Esophagus muscularis mucosa (tissue), 4 donors: Measurements from ENCODE around the gene TUBA3E.
"Not testable (repeated sequence)": the region's sequence is repeated elsewhere in the genome, so short reads cannot be mapped to it uniquely, and the experiment has no call there.

Experiments used
- CTCF ChIP-seq, 3 experiments: fragments of 200-600 bp in 2 of 3; fragments of 450-650 bp in 1 of 3; sonication (generic) in 2 of 3; IDR thresholded peaks; one replicate each; pipeline ENCODE4 v1.5.1; 2017 to 2019; ENCODE audit warnings: antibody characterized with exemption in 3 of 3, mild to moderate bottlenecking in 2 of 3, moderate library complexity in 1 of 3
- EP300 ChIP-seq: sonication (generic); formaldehyde crosslinking; IDR thresholded peaks from one replicate; pipeline ENCODE4 v1.6.1; 2017; ENCODE audit warnings: antibody characterized with exemption
- POLR2A ChIP-seq: fragments of 450-650 bp; IDR thresholded peaks from one replicate; pipeline ENCODE4 v1.6.1; 2017; ENCODE audit warnings: antibody characterized with exemption, moderate library complexity, mild to moderate bottlenecking, low read depth
- POLR2AphosphoS5 ChIP-seq, 2 donors: sonication (generic); formaldehyde crosslinking; IDR thresholded peaks; one replicate each; pipeline ENCODE4 v1.6.1; 2017; ENCODE audit warnings: antibody characterized with exemption in 2 of 2

- TF ChIP-seq POLR2AphosphoS5 (IDR thresholded peaks at IDR 0.05); POLR2A; CTCF (IDR thresholded peaks at IDR 0.05); EP300: not testable (repeated sequence)
Measured at GRCh38 chr2:130174866-130175265, 23.4 kb downstream of the TUBA3E start.
